ENCODE measurements around the gene PARP9. TPM values are rescaled to one million over a fixed set of nuclear protein-coding genes. Genes with fewer than 3 reads are reported as not detected.
A peak's percentile ranks its signal among the peaks of the same experiment; 100 is the strongest.

PARP9 gene
- total and polyA plus RNA-seq, 2 of the 13 experiments (the other 11 are each of a cell fraction or from before 2014, with no cell fraction given), result 6.5 to 10.6 TPM

DNA sequence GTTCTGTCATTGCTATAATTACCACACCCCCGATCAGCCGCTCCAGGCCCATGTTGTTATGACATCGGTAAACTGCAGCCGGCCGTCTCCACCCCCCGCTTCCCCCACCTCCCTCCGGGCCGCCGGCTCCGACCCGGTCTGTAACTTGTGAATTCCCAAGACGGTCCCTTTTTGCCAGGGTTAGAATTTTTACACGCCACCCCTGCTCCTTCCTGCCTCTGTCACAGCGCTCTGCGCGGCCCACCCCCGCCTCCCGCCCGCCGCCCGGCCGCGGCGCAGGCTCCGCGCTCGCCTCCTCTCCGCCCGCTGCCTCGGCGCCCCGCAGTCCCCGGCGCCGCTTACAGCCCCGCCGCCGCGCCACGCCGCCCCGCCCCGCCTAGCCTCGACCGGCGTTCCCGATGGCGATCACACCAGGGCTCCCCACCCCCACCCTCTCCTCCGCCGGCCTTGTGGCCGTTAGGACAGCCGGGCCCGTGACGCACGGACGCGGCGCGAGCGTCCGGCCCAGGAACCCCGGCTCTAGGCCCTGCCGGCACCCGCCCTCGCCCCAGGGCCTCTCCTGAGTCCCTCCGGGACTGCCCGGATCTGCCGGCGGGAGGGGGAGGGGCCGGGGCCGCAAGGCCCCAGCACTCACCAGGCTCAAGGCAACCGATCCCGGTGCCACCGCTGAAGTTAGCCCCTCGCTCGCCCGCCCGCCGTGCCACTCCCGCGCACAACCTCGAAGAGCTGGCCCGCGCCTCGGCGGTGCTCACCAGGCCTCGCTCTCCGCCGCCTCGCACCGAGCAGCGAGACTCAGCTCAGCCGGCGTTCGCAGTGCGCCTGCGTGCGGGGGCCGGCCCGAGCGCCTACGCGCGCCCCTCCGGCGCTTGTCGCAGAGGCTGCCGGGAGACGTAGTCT, 49.7 kb downstream of the PARP9 start, which contains the start of gene KPNA1 (continued):
- TF ChIP-seq, protein P1, sequence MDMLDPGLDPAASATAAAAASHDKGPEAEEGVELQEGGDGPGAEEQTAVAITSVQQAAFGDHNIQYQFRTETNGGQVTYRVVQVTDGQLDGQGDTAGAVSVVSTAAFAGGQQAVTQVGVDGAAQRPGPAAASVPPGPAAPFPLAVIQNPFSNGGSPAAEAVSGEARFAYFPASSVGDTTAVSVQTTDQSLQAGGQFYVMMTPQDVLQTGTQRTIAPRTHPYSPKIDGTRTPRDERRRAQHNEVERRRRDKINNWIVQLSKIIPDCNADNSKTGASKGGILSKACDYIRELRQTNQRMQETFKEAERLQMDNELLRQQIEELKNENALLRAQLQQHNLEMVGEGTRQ (IDR thresholded peaks at IDR 0.05; ENCODE audit: low read depth, low read length), result no peak
- TF ChIP-seq, protein P1 (CRISPR knock-in tag; IDR thresholded peaks at IDR 0.05; ENCODE audit: borderline replicate concordance), result no peak
- no peak for TF ChIP-seq ZNF3 (CRISPR knock-in tag; IDR thresholded peaks at IDR 0.05)
- TF ChIP-seq HOXA7 (CRISPR knock-in tag; IDR thresholded peaks at IDR 0.05), result 0 out of 2 replicates have a peak, but pooled peaks have one; percentile 63
- TF ChIP-seq BCL6 (CRISPR knock-in tag; IDR thresholded peaks at IDR 0.05), result peak; percentile 45; the same call in 1 of the 2 replicates
- TF ChIP-seq, protein P2, sequence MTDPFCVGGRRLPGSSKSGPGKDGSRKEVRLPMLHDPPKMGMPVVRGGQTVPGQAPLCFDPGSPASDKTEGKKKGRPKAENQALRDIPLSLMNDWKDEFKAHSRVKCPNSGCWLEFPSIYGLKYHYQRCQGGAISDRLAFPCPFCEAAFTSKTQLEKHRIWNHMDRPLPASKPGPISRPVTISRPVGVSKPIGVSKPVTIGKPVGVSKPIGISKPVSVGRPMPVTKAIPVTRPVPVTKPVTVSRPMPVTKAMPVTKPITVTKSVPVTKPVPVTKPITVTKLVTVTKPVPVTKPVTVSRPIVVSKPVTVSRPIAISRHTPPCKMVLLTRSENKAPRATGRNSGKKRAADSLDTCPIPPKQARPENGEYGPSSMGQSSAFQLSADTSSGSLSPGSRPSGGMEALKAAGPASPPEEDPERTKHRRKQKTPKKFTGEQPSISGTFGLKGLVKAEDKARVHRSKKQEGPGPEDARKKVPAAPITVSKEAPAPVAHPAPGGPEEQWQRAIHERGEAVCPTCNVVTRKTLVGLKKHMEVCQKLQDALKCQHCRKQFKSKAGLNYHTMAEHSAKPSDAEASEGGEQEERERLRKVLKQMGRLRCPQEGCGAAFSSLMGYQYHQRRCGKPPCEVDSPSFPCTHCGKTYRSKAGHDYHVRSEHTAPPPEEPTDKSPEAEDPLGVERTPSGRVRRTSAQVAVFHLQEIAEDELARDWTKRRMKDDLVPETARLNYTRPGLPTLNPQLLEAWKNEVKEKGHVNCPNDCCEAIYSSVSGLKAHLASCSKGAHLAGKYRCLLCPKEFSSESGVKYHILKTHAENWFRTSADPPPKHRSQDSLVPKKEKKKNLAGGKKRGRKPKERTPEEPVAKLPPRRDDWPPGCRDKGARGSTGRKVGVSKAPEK (CRISPR knock-in tag; IDR thresholded peaks at IDR 0.05; ENCODE audit: borderline replicate concordance), result no peak
- no peak for TF ChIP-seq NBN (conservative IDR thresholded peaks at IDR 0.05)
- peak; percentile 82; the same call in 1 of the 2 replicates for TF ChIP-seq SAFB2 (CRISPR knock-in tag; IDR thresholded peaks at IDR 0.05; ENCODE audit: borderline replicate concordance, low read depth)
- TF ChIP-seq POLR2AphosphoS5 (IDR thresholded peaks at IDR 0.05; ENCODE audit: low read depth, low read length), result peak; percentile 81
- 0 out of 2 replicates have a peak, but pooled peaks have one; percentile 54 for TF ChIP-seq MYNN (CRISPR knock-in tag; IDR thresholded peaks at IDR 0.05; ENCODE audit: low read depth)
- TF ChIP-seq FOXK2 (IDR thresholded peaks at IDR 0.05), result no peak
- TF ChIP-seq ZNF292 (CRISPR knock-in tag; IDR thresholded peaks at IDR 0.05; ENCODE audit: borderline replicate concordance, low read depth), result no peak
- no peak for TF ChIP-seq ZNF576 (CRISPR knock-in tag; IDR thresholded peaks at IDR 0.05)
- TF ChIP-seq ZNF317 (CRISPR knock-in tag; IDR thresholded peaks at IDR 0.05), result no peak
- no peak for TF ChIP-seq ZNF354B (CRISPR knock-in tag; IDR thresholded peaks at IDR 0.05)
- TF ChIP-seq POLR2A (IDR thresholded peaks at IDR 0.05; ENCODE audit: insufficient read depth in 1 of 2, low read depth in 2 of 2, low read length in 2 of 2), result peak; percentile 86 to 95
- 0 out of 2 replicates have a peak, but pooled peaks have one; percentile 20 for TF ChIP-seq ATAD3A (CRISPR knock-in tag; IDR thresholded peaks at IDR 0.05)
- TF ChIP-seq, protein P3, sequence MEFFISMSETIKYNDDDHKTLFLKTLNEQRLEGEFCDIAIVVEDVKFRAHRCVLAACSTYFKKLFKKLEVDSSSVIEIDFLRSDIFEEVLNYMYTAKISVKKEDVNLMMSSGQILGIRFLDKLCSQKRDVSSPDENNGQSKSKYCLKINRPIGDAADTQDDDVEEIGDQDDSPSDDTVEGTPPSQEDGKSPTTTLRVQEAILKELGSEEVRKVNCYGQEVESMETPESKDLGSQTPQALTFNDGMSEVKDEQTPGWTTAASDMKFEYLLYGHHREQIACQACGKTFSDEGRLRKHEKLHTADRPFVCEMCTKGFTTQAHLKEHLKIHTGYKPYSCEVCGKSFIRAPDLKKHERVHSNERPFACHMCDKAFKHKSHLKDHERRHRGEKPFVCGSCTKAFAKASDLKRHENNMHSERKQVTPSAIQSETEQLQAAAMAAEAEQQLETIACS (CRISPR knock-in tag; IDR thresholded peaks at IDR 0.05), result no peak
- no peak for TF ChIP-seq HINFP (CRISPR knock-in tag; IDR thresholded peaks at IDR 0.05; ENCODE audit: low read depth)
- no peak for TF ChIP-seq NR1H2 (CRISPR knock-in tag; IDR thresholded peaks at IDR 0.05; ENCODE audit: borderline replicate concordance, low read depth)
